H9 (cell line): Measurements from ENCODE around the gene CACNA2D4. TPM values are rescaled to one million over a fixed set of nuclear protein-coding genes. Genes with fewer than 3 reads are reported as not detected.

Experiments
- DNase-seq: peaks from one replicate; pipeline ENCODE4 v3.0.0-alpha.2; 2017
- H2AFZ ChIP-seq: one replicate; pipeline ENCODE4 v1.6.1; 2013; ENCODE audit warnings: mild to moderate bottlenecking, low read length, control low read depth, moderate library complexity
- H2AK5ac ChIP-seq: 2 replicates; pipeline ENCODE4 v1.6.1; 2013; ENCODE audit warnings: low read length, control low read depth, mixed read lengths; ENCODE audit not compliant: insufficient read length
- H2BK120ac ChIP-seq: one replicate; pipeline ENCODE4 v1.6.1; 2013; ENCODE audit warnings: low read depth, mild to moderate bottlenecking, low read length, control low read depth, inconsistent platforms; ENCODE audit not compliant: poor library complexity, severe bottlenecking
- H2BK12ac ChIP-seq: 2 replicates; pipeline ENCODE4 v1.6.1; 2013; ENCODE audit warnings: low read length, control low read depth, mixed read lengths, low read depth; ENCODE audit not compliant: insufficient read length
- H2BK15ac ChIP-seq: 2 replicates; pipeline ENCODE4 v1.6.1; 2013; ENCODE audit warnings: low read depth, low read length, control low read depth
- H2BK20ac ChIP-seq: one replicate; pipeline ENCODE4 v1.6.1; 2013; ENCODE audit warnings: low read depth, mild to moderate bottlenecking, low read length, control low read depth, inconsistent platforms; ENCODE audit not compliant: poor library complexity, severe bottlenecking
- H2BK5ac ChIP-seq: 2 replicates; pipeline ENCODE4 v1.6.1; 2013; ENCODE audit warnings: low read length, control low read depth, mixed read lengths; ENCODE audit not compliant: insufficient read length
- H3K14ac ChIP-seq: 2 replicates; pipeline ENCODE4 v1.6.1; 2013; ENCODE audit warnings: low read length, control low read depth; ENCODE audit not compliant: insufficient read depth
- H3K18ac ChIP-seq: 2 replicates; pipeline ENCODE4 v1.6.1; 2013; ENCODE audit warnings: low read depth, mild to moderate bottlenecking, mixed read lengths, low read length, control low read depth; ENCODE audit not compliant: insufficient read length
- H3K23ac ChIP-seq: 2 replicates; pipeline ENCODE4 v1.6.1; 2013; ENCODE audit warnings: low read length, control low read depth, mixed read lengths, low read depth; ENCODE audit not compliant: insufficient read length
- H3K23me2 ChIP-seq: 2 replicates; pipeline ENCODE4 v1.6.1; 2013; ENCODE audit warnings: low read depth, mild to moderate bottlenecking, mixed read lengths, low read length, control low read depth; ENCODE audit not compliant: insufficient read length, poor library complexity, severe bottlenecking
- H3K27ac ChIP-seq: 2 replicates; pipeline ENCODE4 v1.5.1; 2013; ENCODE audit warnings: low read length, control low read depth, mixed read lengths, low read depth; ENCODE audit not compliant: insufficient read length
- H3K27me3 ChIP-seq: 2 replicates; pipeline ENCODE4 v1.6.1; 2013; ENCODE audit warnings: low read length, control low read depth, inconsistent platforms; ENCODE audit not compliant: insufficient read depth
- H3K4ac ChIP-seq: 2 replicates; pipeline ENCODE4 v1.6.1; 2013; ENCODE audit warnings: low read depth, mild to moderate bottlenecking, control low read depth, inconsistent platforms, low read length, moderate library complexity
- H3K4me1 ChIP-seq: 2 replicates; pipeline ENCODE4 v1.6.1; 2013; ENCODE audit warnings: low read length, control low read depth, inconsistent platforms; ENCODE audit not compliant: insufficient read depth
- H3K4me2 ChIP-seq: 2 replicates; pipeline ENCODE4 v1.6.1; 2013; ENCODE audit warnings: low read length, control low read depth, mixed read lengths; ENCODE audit not compliant: insufficient read length, insufficient read depth
- H3K56ac ChIP-seq: 2 replicates; pipeline ENCODE4 v1.6.1; 2013; ENCODE audit warnings: low read depth, mild to moderate bottlenecking, mixed read lengths, low read length, control low read depth; ENCODE audit not compliant: insufficient read length
- H3K79me1 ChIP-seq: 2 replicates; pipeline ENCODE4 v1.6.1; 2013; ENCODE audit warnings: low read depth, mild to moderate bottlenecking, moderate library complexity, low read length, control low read depth, inconsistent platforms; ENCODE audit not compliant: insufficient read depth, poor library complexity, severe bottlenecking
- H3K79me2 ChIP-seq: 2 replicates; pipeline ENCODE4 v1.6.1; 2013; ENCODE audit warnings: low read length, control low read depth, inconsistent platforms; ENCODE audit not compliant: insufficient read depth
- H3K9ac ChIP-seq: 2 replicates; pipeline ENCODE4 v1.6.1; 2013; ENCODE audit warnings: low read length, control low read depth, mixed read lengths; ENCODE audit not compliant: insufficient read length; ENCODE audit errors: extremely low read depth
- H3K9me3 ChIP-seq: one replicate; pipeline ENCODE4 v1.6.1; 2013; ENCODE audit warnings: low read depth, low read length, inconsistent platforms; ENCODE audit not compliant: control insufficient read depth
- H3T11ph ChIP-seq: one replicate; pipeline ENCODE4 v1.6.1; 2013; ENCODE audit warnings: mild to moderate bottlenecking, low read length, control low read depth, inconsistent platforms
- H4K20me1 ChIP-seq: one replicate; pipeline ENCODE4 v1.6.1; 2013; ENCODE audit not compliant: control insufficient read depth, insufficient read length, insufficient read depth
- H4K5ac ChIP-seq: 2 replicates; pipeline ENCODE4 v1.6.1; 2013; ENCODE audit warnings: low read depth, mild to moderate bottlenecking, mixed read lengths, low read length, control low read depth; ENCODE audit not compliant: insufficient read length
- H4K8ac ChIP-seq: replicated peaks from 2 replicates; pipeline ENCODE4 v1.6.1; 2013; ENCODE audit warnings: low read length, control low read depth, mixed read lengths, low read depth; ENCODE audit not compliant: insufficient read length
- H4K91ac ChIP-seq: 2 replicates; pipeline ENCODE4 v1.6.1; 2013; ENCODE audit warnings: low read depth, mild to moderate bottlenecking, moderate library complexity, mixed read lengths, low read length, control low read depth; ENCODE audit not compliant: insufficient read length
- H3K27ac Mint-ChIP-seq, 3 experiments: 2 replicates in 2 of 3; 3 replicates in 1 of 3; pipeline ENCODE4 v1.8.0; 2020 to 2021; ENCODE audit warnings: mixed read lengths in 3 of 3, mild to moderate bottlenecking in 1 of 3, moderate library complexity in 1 of 3
- H3K27me3 Mint-ChIP-seq: 2 replicates; pipeline ENCODE4 v1.8.0; 2021; ENCODE audit warnings: low read depth, mild to moderate bottlenecking, moderate library complexity, mixed read lengths
- H3K36me3 Mint-ChIP-seq, 3 experiments: 2 replicates in 2 of 3; 3 replicates in 1 of 3; pipeline ENCODE4 v1.8.0; 2020 to 2021; ENCODE audit warnings: low read depth in 3 of 3, mixed read lengths in 3 of 3; ENCODE audit not compliant: insufficient read depth in 1 of 3
- H3K4me1 Mint-ChIP-seq, 2 experiments: 2 replicates each; pipeline ENCODE4 v1.8.0; 2020; ENCODE audit warnings: mixed read lengths in 2 of 2
- H3K4me3 Mint-ChIP-seq, 2 experiments: 2 replicates in 1 of 2; 3 replicates in 1 of 2; pipeline ENCODE4 v1.8.0; 2020 to 2021; ENCODE audit warnings: mild to moderate bottlenecking in 2 of 2, mixed read lengths in 2 of 2, moderate library complexity in 1 of 2
- H3K9me3 Mint-ChIP-seq, 2 experiments: 2 replicates in 1 of 2; 3 replicates in 1 of 2; pipeline ENCODE4 v1.8.0; 2020; ENCODE audit warnings: mild to moderate bottlenecking in 2 of 2, mixed read lengths in 2 of 2, moderate library complexity in 1 of 2
- CTCF ChIP-seq: fragments of 200-600 bp; sonication (generic); conservative IDR thresholded peaks from 3 replicates; pipeline ENCODE4 v1.8.0; 2021; ENCODE audit warnings: antibody characterized with exemption, mild to moderate bottlenecking
- WGBS: extraction: QIAGEN DNeasy Blood & Tissue Kit; methylation state at CpG from one replicate; pipeline ENCODE4 v1.1.7; 2013; ENCODE audit warnings: missing lambda C conversion rate, low lambda C conversion rate, mixed read lengths; ENCODE audit not compliant: insufficient read length; ENCODE audit errors: extremely low coverage; 5-methylcytosine and 5-hydroxymethylcytosine counted together
- total RNA-seq: library from RNA; stranded (reverse); gene quantifications from 2 replicates; pipeline ENCODE4 v1.2.1, GENCODE V29; 2021

The CACNA2D4 gene
- total RNA-seq, 1 experiment from 2014 or later = 0.79 TPM

- Histone ChIP-seq H4K8ac (no peak overlapping the region), H4K91ac (no peak overlapping the region), H3K79me1 (no peaks in the 10 kb centered on the region), H3K4ac (no peak overlapping the region), H3K79me2 (no peaks in the 10 kb centered on the region), H3K4me2 (peak overlapping the region; percentile 23), H2BK12ac (no peak overlapping the region), H3K56ac (no peak overlapping the region), H2AK5ac (no peak overlapping the region), H3T11ph (no peak overlapping the region), H4K20me1 (no peaks in the 10 kb centered on the region), H2BK120ac (no peak overlapping the region), H3K4me1 (no peaks in the 10 kb centered on the region), H3K23me2 (peaks cover 4% of the 10 kb centered on the region), H4K5ac (no peak overlapping the region), H2BK15ac (no peak overlapping the region), H3K23ac (no peak overlapping the region), H2BK5ac (no peak overlapping the region), H3K18ac (no peak overlapping the region), H3K27ac (no peak overlapping the region), H3K9ac (peak overlapping the region; percentile 18), H3K14ac (peak overlapping the region; percentile 27; the same call in 1 of the 2 replicates), H3K9me3 (no peaks in the 10 kb centered on the region), H2AFZ (no peak overlapping the region), H3K27me3 (no peaks in the 10 kb centered on the region), H2BK20ac (no peak overlapping the region)
- Mint-ChIP-seq H3K9me3 (no peaks in the 10 kb centered on the region; a peak in 1 of 5 replicates), H3K4me1 (peaks cover 21 to 24% of the 10 kb centered on the region in 2 experiments), H3K36me3 (no peaks in the 10 kb centered on the region), H3K4me3 (no peak overlapping the region), H3K27me3 (peaks cover 7% of the 10 kb centered on the region), H3K27ac (no peak overlapping the region)
- no CpG with 5 or more reads among the region's 71 CpGs for WGBS
- TF ChIP-seq CTCF = no peak
- DNase-seq = peak; percentile 56
Measured at GRCh38 chr12:1797011-1797901, 121.2 kb downstream of the CACNA2D4 start.
